HepG2 (cell line): ENCODE results near the gene ODC1. TPM values are rescaled to one million over a fixed set of nuclear protein-coding genes. Genes with fewer than 3 reads are reported as not detected.
A peak's percentile ranks its signal among the peaks of the same experiment; 100 is the strongest.

ENCODE experiments used
- DBP ChIP-seq: sonication (generic); formaldehyde crosslinking; IDR thresholded peaks from 2 replicates; pipeline ENCODE4 v1.4.0; 2020; ENCODE audit warnings: missing genetic modification reagents; ENCODE audit errors: not compliant biosample characterization
- FLYWCH1 ChIP-seq: sonication (generic); formaldehyde crosslinking; IDR thresholded peaks from 2 replicates; pipeline ENCODE4 v1.8.1; 2023; ENCODE audit warnings: mild to moderate bottlenecking, missing genetic modification reagents
- FOSL2 ChIP-seq: sonication (generic); formaldehyde crosslinking; IDR thresholded peaks from 2 replicates; pipeline ENCODE4 v1.4.0; 2020; ENCODE audit warnings: missing genetic modification reagents
- FOXO1 ChIP-seq: sonication (generic); formaldehyde crosslinking; IDR thresholded peaks from 2 replicates; pipeline ENCODE4 v1.4.0; 2020; ENCODE audit warnings: missing genetic modification reagents
- FOXP1 ChIP-seq, 2 experiments: fragments of 450-650 bp in 1 of 2; IDR thresholded peaks; 2 replicates each; pipeline ENCODE4 v1.6.1; 2017 to 2018; ENCODE audit warnings: antibody characterized with exemption in 1 of 2
- FUBP1 ChIP-seq: sonication (generic); formaldehyde crosslinking; IDR thresholded peaks from 2 replicates; pipeline ENCODE4 v1.5.1; 2020; ENCODE audit warnings: missing genetic modification reagents, mild to moderate bottlenecking, borderline replicate concordance
- HMG20A ChIP-seq: IDR thresholded peaks from 2 replicates; pipeline ENCODE4 v1.6.1; 2016; ENCODE audit warnings: borderline replicate concordance
- HNF1A ChIP-seq, 2 experiments: sonication (generic) in 1 of 2; formaldehyde crosslinking in 1 of 2; IDR thresholded peaks; 2 replicates each; pipeline versions ENCODE4 v1.4.0 to v1.6.1; 2016 to 2020; ENCODE audit warnings: borderline replicate concordance in 1 of 2, low read depth in 1 of 2, mild to moderate bottlenecking in 1 of 2, missing genetic modification reagents in 1 of 2
- HNRNPL ChIP-seq: fragments of 200-400 bp; formaldehyde crosslinking; IDR thresholded peaks from 2 replicates; pipeline ENCODE4 v1.6.1; 2017; ENCODE audit warnings: mild to moderate bottlenecking, low read depth, low read length
- KAT2B ChIP-seq: fragments of 150-350 bp; IDR thresholded peaks from 2 replicates; pipeline ENCODE4 v1.6.1; 2014; ENCODE audit warnings: low read depth, low read length, borderline replicate concordance
- KDM2A ChIP-seq: sonication (generic); formaldehyde crosslinking; IDR thresholded peaks from 2 replicates; pipeline ENCODE4 v1.4.0; 2020; ENCODE audit warnings: low read depth, missing genetic modification reagents, borderline replicate concordance
- KDM5A ChIP-seq: fragments of 200-600 bp; sonication (generic); IDR thresholded peaks from 2 replicates; pipeline ENCODE4 v1.7.0; 2018; ENCODE audit warnings: antibody characterized with exemption, mild to moderate bottlenecking, low read length, borderline replicate concordance
- MAFK ChIP-seq, 2 experiments: IDR thresholded peaks in 1 of 2; conservative IDR thresholded peaks in 1 of 2; 2 replicates each; pipeline ENCODE4 v1.6.1; 2011; ENCODE audit warnings: improper control_type of control experiment in 2 of 2, low read length in 2 of 2
- NR2C2 ChIP-seq: sonication (generic); formaldehyde crosslinking; IDR thresholded peaks from 2 replicates; pipeline ENCODE4 v1.4.0; 2020; ENCODE audit warnings: missing genetic modification reagents, mild to moderate bottlenecking, moderate library complexity, borderline replicate concordance
- POLR2G ChIP-seq: fragments of 200-400 bp; formaldehyde crosslinking; IDR thresholded peaks from 2 replicates; pipeline ENCODE4 v1.6.1; 2018; ENCODE audit warnings: mild to moderate bottlenecking, low read depth, low read length, moderate library complexity
- ZNF333 ChIP-seq: sonication (generic); formaldehyde crosslinking; IDR thresholded peaks from 2 replicates; pipeline ENCODE4 v1.4.0; 2020; ENCODE audit warnings: mild to moderate bottlenecking, missing genetic modification reagents, borderline replicate concordance
- ZNF569 ChIP-seq: sonication (generic); formaldehyde crosslinking; IDR thresholded peaks from 2 replicates; pipeline ENCODE4 v1.5.0; 2020; ENCODE audit warnings: mild to moderate bottlenecking, missing genetic modification reagents, moderate library complexity, borderline replicate concordance
- ZNF629 ChIP-seq: sonication (generic); formaldehyde crosslinking; conservative IDR thresholded peaks from 2 replicates; pipeline ENCODE4 v1.5.0; 2020; ENCODE audit warnings: missing genetic modification reagents
- ZNF7 ChIP-seq: IDR thresholded peaks from 2 replicates; pipeline ENCODE4 v1.6.1; 2016; ENCODE audit warnings: missing biosample characterization, missing genetic modification reagents
- ZNF776 ChIP-seq: sonication (generic); formaldehyde crosslinking; IDR thresholded peaks from 2 replicates; pipeline ENCODE4 v1.4.0; 2020; ENCODE audit warnings: mild to moderate bottlenecking, missing genetic modification reagents
- polyA plus RNA-seq, 8 experiments: library from polyadenylated mRNA; depleted of rRNA in 3 of 8; stranded (reverse) in 7 of 8; unstranded in 1 of 8; fragments of >200 nt; fragmentation: Illumina TruSeq in 4 of 8; extraction: Trizol in 4 of 8; gene quantifications; 2 replicates each; pipeline versions ENCODE4 v1.2.1 to v1.2.3, GENCODE V29; 2011 to 2016; ENCODE audit warnings: low read depth in 4 of 8, missing spikeins in 1 of 8, mixed read lengths in 1 of 8; ENCODE audit not compliant: insufficient read depth in 1 of 8
- total RNA-seq, 5 experiments: library from RNA; depleted of rRNA; stranded (reverse); fragments of >200 nt; fragmentation: Illumina TruSeq; extraction: Trizol; gene quantifications; 2 replicates each; pipeline ENCODE4 v1.2.3, GENCODE V29; 2016; ENCODE audit warnings: low read depth in 1 of 5

ODC1 gene
- total and polyA plus RNA-seq, 2 of the 13 experiments (the other 11 are each of a cell fraction or from before 2014, with no cell fraction given), result 142 to 371 TPM

- TF ChIP-seq FLYWCH1 (CRISPR knock-in tag) (no peak), FOXP1 (IDR thresholded peaks at IDR 0.05) (no peak), FOXP1 (CRISPR knock-in tag; IDR thresholded peaks at IDR 0.05) (no peak), KAT2B (no peak), POLR2G (no peak), KDM5A (no peak), FUBP1 (CRISPR knock-in tag) (no peak), ZNF569 (CRISPR knock-in tag) (no peak), DBP (no peak), HNRNPL (peak; percentile 87), ZNF776 (peak; percentile 44; the same call in 1 of the 2 replicates), ZNF629 (CRISPR knock-in tag) (no peak), MAFK (conservative IDR thresholded peaks at IDR 0.05 in 1 of 2, IDR thresholded peaks at IDR 0.05 in 1 of 2; ENCODE audit: low read length in 2 of 2) (no peak), HNF1A (IDR thresholded peaks at IDR 0.05; ENCODE audit: low read depth) (no peak), HNF1A (CRISPR knock-in tag; IDR thresholded peaks at IDR 0.05; ENCODE audit: borderline replicate concordance) (no peak), FOSL2 (CRISPR knock-in tag) (no peak), ZNF7 (CRISPR knock-in tag) (no peak), ZNF333 (CRISPR knock-in tag) (peak; percentile 47; the same call in 1 of the 2 replicates), KDM2A (CRISPR knock-in tag) (no peak), FOXO1 (no peak), HMG20A (CRISPR knock-in tag) (no peak), NR2C2 (CRISPR knock-in tag) (no peak)
Observed at GRCh38 chr2:10432311-10433181, 15.6 kb downstream of the ODC1 start (continued).
